ENCODE data around the gene BICDL1. TPM values are rescaled to one million over a fixed set of nuclear protein-coding genes. Genes with fewer than 3 reads are reported as not detected.

Gene BICDL1
- total and polyA plus RNA-seq, 2 donors from 2014 or later, result 60.5 to 101 TPM

DNA sequence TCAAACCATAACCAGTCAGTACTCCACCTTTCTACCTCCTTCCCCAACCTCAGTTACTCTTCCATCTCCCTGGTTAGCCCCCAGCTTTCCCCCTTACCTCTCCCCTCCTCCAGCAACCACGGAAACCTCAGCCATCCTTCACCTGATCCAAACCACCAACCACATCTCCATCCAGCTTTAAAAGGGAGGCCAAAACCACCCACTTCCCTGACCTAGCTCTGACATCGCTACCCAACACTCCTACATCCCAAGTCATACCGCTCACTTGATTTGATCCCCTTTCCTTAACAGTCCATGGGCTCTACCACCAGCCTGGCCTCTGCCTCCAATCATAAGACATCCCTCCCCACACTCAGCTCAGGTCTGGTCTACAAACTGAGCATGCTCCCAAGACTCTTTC lies 126.0 kb downstream of the BICDL1 start:
- Histone ChIP-seq H3K9ac (ENCODE audit: low read length in 3 of 3) (peak overlapping the region in 1 of 3 donors; percentile 24), H3K27ac (ENCODE audit: low read depth in 2 of 2, low read length in 2 of 2) (no peak overlapping the region), H3K4me3 (ENCODE audit: low read length in 3 of 3) (peak overlapping the region in 2 of 3 donors; percentile 88 to 97), H3K27me3 (ENCODE audit: control insufficient read depth, insufficient read depth, low read length) (no peaks in the 10 kb centered on the region), H3K36me3 (ENCODE audit: control insufficient read depth in 2 of 3, insufficient read depth in 3 of 3, low read length in 3 of 3) (peaks cover 0 to 2% (median 0%) of the 10 kb centered on the region in 3 donors), H3K9me3 (ENCODE audit: control insufficient read depth in 2 of 3, insufficient read depth in 1 of 3, low read length in 3 of 3) (no peaks in the 10 kb centered on the region), H3K4me1 (ENCODE audit: control insufficient read depth in 2 of 3, insufficient read depth in 2 of 3, low read depth in 1 of 3, low read length in 3 of 3) (peaks cover 4 to 30% (median 29%) of the 10 kb centered on the region in 3 donors)
- DNase-seq (no peak), FAIRE-seq (no peak)
- intact Hi-C loops (cut with DNase I), result no loop called here
- no peak for TF ChIP-seq CTCF (IDR thresholded peaks at IDR 0.05; ENCODE audit: borderline replicate concordance, extremely low read depth, insufficient read depth)

DNA sequence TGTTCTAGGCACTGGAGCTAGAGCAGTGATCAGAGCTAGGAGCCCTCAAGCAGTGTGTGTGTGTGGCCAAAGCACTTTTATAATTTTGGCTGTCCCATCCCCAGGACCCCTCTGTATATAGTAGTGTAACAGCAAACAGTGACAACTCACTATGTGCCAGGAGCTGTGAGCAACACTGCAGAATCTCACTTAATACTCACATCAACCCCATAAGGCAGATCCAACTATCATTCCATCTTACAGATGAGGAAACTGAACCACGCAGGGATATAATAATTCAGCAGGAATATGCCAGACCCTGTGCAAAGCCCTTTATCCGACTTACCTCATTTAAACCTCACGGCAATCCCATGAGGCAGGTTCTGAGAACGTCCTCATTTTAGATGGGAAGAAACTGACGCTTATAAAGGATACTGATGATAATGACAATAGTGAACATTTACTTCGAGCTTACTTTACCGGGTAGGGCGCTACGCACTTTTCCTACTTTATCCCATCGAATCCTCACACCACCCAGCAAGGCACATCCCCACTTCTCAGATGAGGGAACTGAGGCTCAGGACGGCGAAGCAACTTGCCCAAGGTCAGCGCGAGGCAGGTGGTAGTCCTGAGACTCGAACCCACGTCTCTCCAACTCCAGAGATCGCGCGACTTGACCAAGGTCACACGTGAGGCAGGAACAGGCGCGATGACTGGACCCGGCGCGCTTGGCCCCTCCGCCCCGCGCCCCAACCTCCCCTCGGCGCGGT lies 126.8 kb downstream of the BICDL1 start:
- Histone ChIP-seq H3K4me1 (ENCODE audit: control insufficient read depth in 2 of 3, insufficient read depth in 2 of 3, low read depth in 1 of 3, low read length in 3 of 3) (peaks cover 4 to 26% (median 25%) of the 10 kb centered on the region in 3 donors), H3K36me3 (ENCODE audit: control insufficient read depth in 2 of 3, insufficient read depth in 3 of 3, low read length in 3 of 3) (peaks cover 0 to 2% (median 0%) of the 10 kb centered on the region in 3 donors), H3K4me3 (ENCODE audit: low read length in 3 of 3) (peak overlapping the region; percentile 88 to 97 (median 92)), H3K27me3 (ENCODE audit: control insufficient read depth, insufficient read depth, low read length) (no peaks in the 10 kb centered on the region), H3K9ac (ENCODE audit: low read length in 3 of 3) (peak overlapping the region; percentile 24 to 98 (median 82)), H3K27ac (ENCODE audit: low read depth in 2 of 2, low read length in 2 of 2) (peak overlapping the region; percentile 62 to 67), H3K9me3 (ENCODE audit: control insufficient read depth in 2 of 3, insufficient read depth in 1 of 3, low read length in 3 of 3) (no peaks in the 10 kb centered on the region)
- no peak for FAIRE-seq
- TF ChIP-seq CTCF (IDR thresholded peaks at IDR 0.05; ENCODE audit: borderline replicate concordance, extremely low read depth, insufficient read depth), result no peak
- peak in 3 of 5 donors; percentile 24 to 73 (median 49) for DNase-seq
- intact Hi-C loops (cut with DNase I), result no loop called here

- DNase-seq, result no peak
- Histone ChIP-seq H3K27me3 (ENCODE audit: control insufficient read depth, insufficient read depth, low read length) (no peaks in the 10 kb centered on the region), H3K4me3 (ENCODE audit: low read length in 3 of 3) (peak within 1 kb of the TSS; percentile 89 to 97 (median 92)), H3K4me1 (ENCODE audit: control insufficient read depth in 2 of 3, insufficient read depth in 2 of 3, low read depth in 1 of 3, low read length in 3 of 3) (peaks cover 4 to 26% (median 25%) of the 10 kb centered on the region in 3 donors), H3K27ac (ENCODE audit: low read depth in 2 of 2, low read length in 2 of 2) (peak within 1 kb of the TSS; percentile 94 to 96), H3K9me3 (ENCODE audit: control insufficient read depth in 2 of 3, insufficient read depth in 1 of 3, low read length in 3 of 3) (no peaks in the 10 kb centered on the region), H3K9ac (ENCODE audit: low read length in 3 of 3) (peak within 1 kb of the TSS; percentile 68 to 98 (median 82)), H3K36me3 (ENCODE audit: control insufficient read depth in 2 of 3, insufficient read depth in 3 of 3, low read length in 3 of 3) (peaks cover 0 to 2% (median 0%) of the 10 kb centered on the region in 3 donors)
- intact Hi-C loops (cut with DNase I), result no loop called here
- TF ChIP-seq CTCF (IDR thresholded peaks at IDR 0.05; ENCODE audit: borderline replicate concordance, extremely low read depth, insufficient read depth), result no peak
- no peak for FAIRE-seq
These were observed 127.4 kb downstream of the BICDL1 start, which contains the start of gene RAB35 for GRCh38 chr12:120116441-120116791. Gene RAB35, minus strand, starts transcription at chr12:120116753. Its CDS starts 103 bp downstream, at chr12:120116650.
